HCT116 (cell line): ENCODE results near the gene EXOC4. TPM values are rescaled to one million over a fixed set of nuclear protein-coding genes. Genes with fewer than 3 reads are reported as not detected.

ENCODE experiments used
- ATAC-seq: fragments of 200-7000 bp; cut with Tn5 transposase; 2 replicates; pipeline ENCODE4 v1.9.1; 2020; ENCODE audit warnings: mild to moderate bottlenecking, moderate library complexity
- BruUV-seq: library from RNA; stranded (reverse); fragments of 400-500 nt; replicated peaks from 2 replicates; lab custom pipeline; 2021; lab: Mats Ljungman, UMichigan
- CTCF ChIA-PET: fragments of 300-600 bp; sonication (Branson Sonifier 250); formaldehyde crosslinking; loops from one replicate; lab custom pipeline; 2021; ENCODE audit warnings: antibody characterized with exemption; lab: Charles Lee
- POLR2A ChIA-PET: fragments of 300-600, 350-600 bp; sonication (Branson Sonifier 250); formaldehyde crosslinking; loops from one replicate; lab custom pipeline; 2021; ENCODE audit warnings: antibody characterized with exemption; lab: Charles Lee
- RAD21 ChIA-PET, 2 experiments: fragments of 300-600 bp; sonication (Branson Sonifier 250); formaldehyde crosslinking; loops; one replicate each; lab custom pipeline; 2023; ENCODE audit warnings: low total read pairs in 2 of 2; ENCODE audit not compliant: uncharacterized antibody in 2 of 2, unreplicated experiment in 2 of 2, low non-redundant PET in 1 of 2; lab: Charles Lee
- DNase-seq: peaks from one replicate; pipeline ENCODE4 v3.0.0-alpha.2; 2010; ENCODE audit warnings: low read depth, low spot score
- H2AFZ ChIP-seq: fragments of 200-600 bp; shearing (Covaris generic), sonication (generic); 2 replicates; pipeline ENCODE4 v1.6.1; 2017; ENCODE audit warnings: low read depth, mixed run types, mixed read lengths, antibody characterized with exemption, low read length; ENCODE audit not compliant: poor library complexity, severe bottlenecking
- H3K27ac ChIP-seq: 2 replicates; pipeline ENCODE4 v1.5.1; 2012; ENCODE audit warnings: low read depth, low read length
- H3K27me3 ChIP-seq: fragments of 200-600 bp; sonication (generic); 2 replicates; pipeline ENCODE4 v1.6.1; 2016; ENCODE audit warnings: mixed run types, low read length, mixed read lengths; ENCODE audit not compliant: insufficient read depth
- H3K36me3 ChIP-seq, 2 experiments: fragments of 200-500 bp in 1 of 2; fragments of 200-600 bp in 1 of 2; sonication (Bioruptor generic) in 1 of 2; sonication (generic) in 1 of 2; 2 replicates each; pipeline versions ENCODE4 v1.5.1 to v1.6.1; 2014 to 2016; ENCODE audit warnings: low read length in 2 of 2, inconsistent platforms in 1 of 2, mixed read lengths in 1 of 2, mixed run types in 1 of 2; ENCODE audit not compliant: insufficient read depth in 2 of 2, control insufficient read depth in 1 of 2
- H3K4me1 ChIP-seq, 2 experiments: fragments of 200-600 bp in 1 of 2; sonication (generic) in 1 of 2; 2 replicates each; pipeline versions ENCODE4 v1.5.1 to v1.6.1; 2012 to 2017; ENCODE audit warnings: low read length in 2 of 2, inconsistent platforms in 1 of 2, mild to moderate bottlenecking in 1 of 2, mixed read lengths in 1 of 2, mixed run types in 1 of 2, moderate library complexity in 1 of 2; ENCODE audit not compliant: insufficient read depth in 2 of 2, control insufficient read depth in 1 of 2
- H3K4me2 ChIP-seq: fragments of 200-600 bp; sonication (generic); 2 replicates; pipeline ENCODE4 v1.6.1; 2017; ENCODE audit warnings: mixed run types, low read length, mixed read lengths
- H3K4me3 ChIP-seq, 2 experiments: fragments of 200-600 bp in 1 of 2; sonication (generic) in 1 of 2; replicated peaks in 1 of 2; 2 replicates each; pipeline ENCODE4 v1.5.1; 2011 to 2016; ENCODE audit warnings: low read length in 2 of 2, control low read depth in 1 of 2, low read depth in 1 of 2, mild to moderate bottlenecking in 1 of 2, mixed read lengths in 1 of 2, mixed run types in 1 of 2
- H3K79me2 ChIP-seq: fragments of 200-600 bp; sonication (generic); 2 replicates; pipeline ENCODE4 v1.6.1; 2017; ENCODE audit warnings: mild to moderate bottlenecking, mixed run types, low read length, moderate library complexity, mixed read lengths; ENCODE audit not compliant: insufficient read depth
- H3K9ac ChIP-seq: fragments of 200-600 bp; sonication (generic); 2 replicates; pipeline ENCODE4 v1.6.1; 2016; ENCODE audit warnings: low read length, mixed read lengths
- H3K9me2 ChIP-seq: fragments of 200-600 bp; sonication (generic), shearing (Covaris generic); 2 replicates; pipeline ENCODE4 v1.6.1; 2017; ENCODE audit warnings: mixed run types, mild to moderate bottlenecking, moderate library complexity; ENCODE audit not compliant: insufficient read depth
- H3K9me3 ChIP-seq, 2 experiments: fragments of 200-500 bp in 1 of 2; fragments of 200-600 bp in 1 of 2; sonication (Bioruptor generic) in 1 of 2; sonication (generic) in 1 of 2; 2 replicates each; pipeline ENCODE4 v1.6.1; 2014 to 2017; ENCODE audit warnings: low read length in 2 of 2, mixed read lengths in 2 of 2, inconsistent platforms in 1 of 2, low read depth in 1 of 2, mild to moderate bottlenecking in 1 of 2, mixed run types in 1 of 2, moderate library complexity in 1 of 2; ENCODE audit not compliant: control insufficient read depth in 1 of 2, insufficient read depth in 1 of 2
- H4K20me1 ChIP-seq: fragments of 200-600 bp; sonication (generic), shearing (Covaris generic); 2 replicates; pipeline ENCODE4 v1.6.1; 2017; ENCODE audit warnings: mixed run types, mild to moderate bottlenecking, moderate library complexity; ENCODE audit not compliant: insufficient read depth
- ATF3 ChIP-seq: IDR thresholded peaks from 2 replicates; pipeline ENCODE4 v1.6.1; 2012
- CBX3 ChIP-seq: IDR thresholded peaks from 2 replicates; pipeline ENCODE4 v1.6.1; 2012; ENCODE audit warnings: low read depth
- CEBPB ChIP-seq: IDR thresholded peaks from 2 replicates; pipeline ENCODE4 v1.6.1; 2012; ENCODE audit warnings: low read depth
- EGR1 ChIP-seq: IDR thresholded peaks from 2 replicates; pipeline ENCODE4 v1.6.1; 2012; ENCODE audit warnings: low read depth
- EZH2 ChIP-seq: fragments of 200-600 bp; sonication (generic); IDR thresholded peaks from 2 replicates; pipeline ENCODE4 v1.6.1; 2017; ENCODE audit warnings: antibody characterized with exemption, mixed run types
- EZH2phosphoT487 ChIP-seq: fragments of 200-600 bp; IDR thresholded peaks from 2 replicates; pipeline ENCODE4 v1.6.1; 2018; ENCODE audit warnings: antibody characterized with exemption, borderline replicate concordance
- FOSL1 ChIP-seq: IDR thresholded peaks from 2 replicates; pipeline ENCODE4 v1.6.1; 2012; ENCODE audit warnings: low read depth
- REST ChIP-seq: IDR thresholded peaks from 2 replicates; pipeline ENCODE4 v1.6.1; 2012; ENCODE audit warnings: low read depth
- SIN3A ChIP-seq: IDR thresholded peaks from 2 replicates; pipeline ENCODE4 v1.6.1; 2012; ENCODE audit warnings: low read depth
- SRF ChIP-seq: IDR thresholded peaks from 2 replicates; pipeline ENCODE4 v1.6.1; 2012; ENCODE audit warnings: low read depth
- TCF7L2 ChIP-seq: IDR thresholded peaks from 2 replicates; pipeline ENCODE4 v1.7.0; 2011; ENCODE audit warnings: borderline replicate concordance, inconsistent platforms; ENCODE audit not compliant: insufficient read depth, insufficient read length; ENCODE audit errors: extremely low read depth
- ZBTB33 ChIP-seq: IDR thresholded peaks from 2 replicates; pipeline ENCODE4 v1.6.1; 2011; ENCODE audit warnings: mild to moderate bottlenecking, low read length, moderate library complexity; ENCODE audit not compliant: insufficient replicate concordance; ENCODE audit errors: extremely low read depth
- ZFX ChIP-seq: fragments of 450-650 bp; IDR thresholded peaks from 2 replicates; pipeline ENCODE4 v1.6.1; 2017
- ZNF274 ChIP-seq: fragments of 200-500 bp; sonication (Bioruptor generic); IDR thresholded peaks from 2 replicates; pipeline ENCODE4 v1.6.1; 2014; ENCODE audit warnings: mild to moderate bottlenecking, low read depth, low read length, inconsistent platforms
- intact Hi-C: fragments of 100-400 bp; cut with micrococcal nuclease; formaldehyde crosslinking; loops from 2 replicates; pipeline ENCODE4 v1.10.0; 2022
- total RNA-seq: library from RNA; stranded (reverse); gene quantifications from one replicate; pipeline ENCODE4 v1.2.1, GENCODE V29; 2021; ENCODE audit not compliant: unreplicated experiment

EXOC4 gene
- total RNA-seq, 1 experiment from 2014 or later, result 40.3 TPM

- no peak overlapping the region for H3K4me2 ChIP-seq
- DNase-seq, result no peak
- intact Hi-C loops, result no loop called here
Observed at GRCh38 chr7:133355325-133355708, 102.4 kb downstream of the EXOC4 start.

GRCh38 chr7:133355822-133356221, 102.9 kb downstream of the EXOC4 start:
- intact Hi-C loops, result no loop called here
- H3K4me3 ChIP-seq, result no peak overlapping the region
- H3K4me1 ChIP-seq, result no peaks in the 10 kb centered on the region
- no peak overlapping the region for H2AFZ ChIP-seq
- no peaks in the 10 kb centered on the region for H3K36me3 ChIP-seq
- RAD21 ChIA-PET, result no interaction called here
- H3K27ac ChIP-seq, result no peak overlapping the region
- no peak overlapping the region for H3K9ac ChIP-seq
- ATAC-seq (no peak), DNase-seq (no peak)
- CTCF ChIA-PET, result no interaction called here
- H3K9me3 ChIP-seq, result peaks cover 5 to 6% of the 10 kb centered on the region in 2 experiments; a peak in 2 of 4 replicates
- H3K27me3 ChIP-seq, result no peaks in the 10 kb centered on the region
- H3K4me2 ChIP-seq, result no peak overlapping the region
- no peaks in the 10 kb centered on the region for H4K20me1 ChIP-seq
- no peaks in the 10 kb centered on the region for H3K79me2 ChIP-seq
- POLR2A ChIA-PET, result no interaction called here
- no peaks in the 10 kb centered on the region for H3K9me2 ChIP-seq
- BruUV-seq, result no TSS peak
- TF ChIP-seq ZFX (no peak), SRF (no peak), CEBPB (no peak), SIN3A (no peak), EGR1 (no peak), ATF3 (no peak), TCF7L2 (no peak), EZH2 (no peak), REST (no peak), EZH2phosphoT487 (no peak), ZNF274 (no peak)

More at GRCh38 chr7:133355325-133355708, 102.4 kb downstream of the EXOC4 start:
- Histone ChIP-seq H3K4me1 (no peaks in the 10 kb centered on the region), H3K9me2 (no peaks in the 10 kb centered on the region), H3K27me3 (no peaks in the 10 kb centered on the region), H4K20me1 (no peaks in the 10 kb centered on the region), H3K27ac (no peak overlapping the region), H3K9ac (no peak overlapping the region), H3K36me3 (no peaks in the 10 kb centered on the region), H3K4me3 (no peak overlapping the region), H3K9me3 (peaks cover 5 to 6% of the 10 kb centered on the region in 2 experiments; a peak in 2 of 4 replicates), H2AFZ (no peak overlapping the region), H3K79me2 (no peaks in the 10 kb centered on the region)
- ChIA-PET CTCF (no interaction called here), RAD21 (no interaction called here), POLR2A (no interaction called here)
- no TSS peak for BruUV-seq
- TF ChIP-seq CBX3 (no peak), FOSL1 (no peak), ZBTB33 (no peak), SIN3A (no peak), ZFX (no peak), TCF7L2 (no peak)
- no peak for ATAC-seq
